DND-41 (cell line): ENCODE measurements around the gene NLRP6.

Experiments
- ATAC-seq: fragments of 200-7000 bp; cut with Tn5 transposase; 3 replicates; pipeline ENCODE4 v1.9.1; 2021; ENCODE audit warnings: low read depth; ENCODE audit not compliant: insufficient read depth
- DNase-seq: peaks from one replicate; pipeline ENCODE4 v3.0.0-alpha.2; 2020
- H2AFZ ChIP-seq: 2 replicates; pipeline ENCODE4 v1.6.0; 2012; ENCODE audit warnings: low read depth, low read length
- H3K27ac ChIP-seq: 2 replicates; pipeline ENCODE4 v1.5.1; 2012; ENCODE audit warnings: low read length, inconsistent platforms
- H3K27me3 ChIP-seq: fragments of 200-600 bp; sonication (generic); 2 replicates; pipeline ENCODE4 v1.6.0; 2012; ENCODE audit warnings: low read length, mild to moderate bottlenecking, inconsistent platforms; ENCODE audit not compliant: insufficient read depth, poor library complexity
- H3K36me3 ChIP-seq: 2 replicates; pipeline ENCODE4 v1.5.1; 2012; ENCODE audit warnings: low read length, inconsistent platforms; ENCODE audit not compliant: insufficient read depth
- H3K4me1 ChIP-seq: 2 replicates; pipeline ENCODE4 v1.5.1; 2012; ENCODE audit warnings: mild to moderate bottlenecking, low read length; ENCODE audit not compliant: insufficient read depth
- H3K4me2 ChIP-seq: 2 replicates; pipeline ENCODE4 v1.6.0; 2012; ENCODE audit warnings: mild to moderate bottlenecking, moderate library complexity, low read length, inconsistent platforms; ENCODE audit not compliant: insufficient read depth
- H3K4me3 ChIP-seq, 2 experiments: fragments of 200-600 bp in 1 of 2; shearing (Covaris generic) in 1 of 2; 2 replicates each; pipeline ENCODE4 v1.5.1; 2012 to 2016; ENCODE audit warnings: inconsistent platforms in 2 of 2, low read length in 2 of 2, mild to moderate bottlenecking in 2 of 2, low read depth in 1 of 2, moderate library complexity in 1 of 2
- H3K79me2 ChIP-seq: 2 replicates; pipeline ENCODE4 v1.6.0; 2012; ENCODE audit warnings: low read length, inconsistent platforms; ENCODE audit not compliant: insufficient read depth
- H3K9ac ChIP-seq: 2 replicates; pipeline ENCODE4 v1.6.0; 2012; ENCODE audit warnings: low read depth, mild to moderate bottlenecking, inconsistent platforms, low read length, moderate library complexity
- H3K9me3 ChIP-seq: 2 replicates; pipeline ENCODE4 v1.5.1; 2012; ENCODE audit warnings: low read length, moderate library complexity, mild to moderate bottlenecking, inconsistent platforms; ENCODE audit not compliant: insufficient read depth, severe bottlenecking
- H4K20me1 ChIP-seq: 2 replicates; pipeline ENCODE4 v1.6.0; 2012; ENCODE audit warnings: low read length; ENCODE audit not compliant: insufficient read depth
- CTCF ChIP-seq: IDR thresholded peaks from 2 replicates; pipeline ENCODE4 v1.5.1; 2012; ENCODE audit warnings: borderline replicate concordance, low read length, moderate library complexity, mild to moderate bottlenecking; ENCODE audit not compliant: poor library complexity, severe bottlenecking; ENCODE audit errors: extremely low read depth
- EZH2 ChIP-seq: IDR thresholded peaks from 3 replicates; pipeline ENCODE4 v1.6.1; 2012; ENCODE audit warnings: borderline replicate concordance, low read depth, mild to moderate bottlenecking, moderate library complexity, low read length, inconsistent platforms; ENCODE audit not compliant: severe bottlenecking

The NLRP6 gene

GRCh38 chr11:272931-273198 lies 5.3 kb upstream of the NLRP6 start:
- Histone ChIP-seq H4K20me1 (no peaks in the 10 kb centered on the region), H3K4me1 (peaks cover 34% of the 10 kb centered on the region), H3K4me2 (no peak overlapping the region), H3K27ac (no peak overlapping the region), H2AFZ (no peak overlapping the region), H3K79me2 (no peaks in the 10 kb centered on the region), H3K9ac (no peak overlapping the region), H3K4me3 (no peak overlapping the region), H3K27me3 (no peaks in the 10 kb centered on the region), H3K9me3 (no peaks in the 10 kb centered on the region), H3K36me3 (no peaks in the 10 kb centered on the region)
- TF ChIP-seq CTCF = no peak
- TF ChIP-seq EZH2 = no peak
- DNase-seq = no peak
- no peak for ATAC-seq

DNA sequence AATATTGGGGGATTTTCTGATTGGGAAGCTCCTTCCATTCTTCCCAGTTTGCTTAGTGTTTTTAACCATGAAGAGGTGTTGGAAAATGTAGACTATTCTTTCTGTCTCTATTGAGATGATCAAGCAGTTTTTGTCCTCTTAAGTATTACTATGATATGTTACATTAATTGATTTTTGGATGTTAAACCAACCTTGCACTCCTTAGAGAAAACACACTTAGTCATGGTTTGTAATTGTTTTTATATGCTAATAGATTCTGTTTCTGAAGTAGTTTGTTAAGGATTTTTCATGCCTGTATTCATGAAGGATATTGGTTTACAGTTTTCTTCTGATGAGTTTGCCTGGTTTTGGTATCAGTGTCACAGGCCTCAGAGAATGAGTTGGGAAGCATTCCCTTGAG lies 2.0 kb upstream of the NLRP6 start:
- no peak overlapping the region for H3K4me3 ChIP-seq
- DNase-seq (no peak), ATAC-seq (no peak)
- H3K36me3 ChIP-seq = no peaks in the 10 kb centered on the region
- H3K79me2 ChIP-seq = no peaks in the 10 kb centered on the region
- TF ChIP-seq EZH2 = no peak
- H2AFZ ChIP-seq = no peak overlapping the region
- no peak overlapping the region for H3K27ac ChIP-seq
- H3K27me3 ChIP-seq = no peaks in the 10 kb centered on the region
- H3K4me1 ChIP-seq = peaks cover 10% of the 10 kb centered on the region
- no peaks in the 10 kb centered on the region for H3K9me3 ChIP-seq
- H3K9ac ChIP-seq = no peak overlapping the region
- H4K20me1 ChIP-seq = no peaks in the 10 kb centered on the region
- no peak overlapping the region for H3K4me2 ChIP-seq

DNA sequence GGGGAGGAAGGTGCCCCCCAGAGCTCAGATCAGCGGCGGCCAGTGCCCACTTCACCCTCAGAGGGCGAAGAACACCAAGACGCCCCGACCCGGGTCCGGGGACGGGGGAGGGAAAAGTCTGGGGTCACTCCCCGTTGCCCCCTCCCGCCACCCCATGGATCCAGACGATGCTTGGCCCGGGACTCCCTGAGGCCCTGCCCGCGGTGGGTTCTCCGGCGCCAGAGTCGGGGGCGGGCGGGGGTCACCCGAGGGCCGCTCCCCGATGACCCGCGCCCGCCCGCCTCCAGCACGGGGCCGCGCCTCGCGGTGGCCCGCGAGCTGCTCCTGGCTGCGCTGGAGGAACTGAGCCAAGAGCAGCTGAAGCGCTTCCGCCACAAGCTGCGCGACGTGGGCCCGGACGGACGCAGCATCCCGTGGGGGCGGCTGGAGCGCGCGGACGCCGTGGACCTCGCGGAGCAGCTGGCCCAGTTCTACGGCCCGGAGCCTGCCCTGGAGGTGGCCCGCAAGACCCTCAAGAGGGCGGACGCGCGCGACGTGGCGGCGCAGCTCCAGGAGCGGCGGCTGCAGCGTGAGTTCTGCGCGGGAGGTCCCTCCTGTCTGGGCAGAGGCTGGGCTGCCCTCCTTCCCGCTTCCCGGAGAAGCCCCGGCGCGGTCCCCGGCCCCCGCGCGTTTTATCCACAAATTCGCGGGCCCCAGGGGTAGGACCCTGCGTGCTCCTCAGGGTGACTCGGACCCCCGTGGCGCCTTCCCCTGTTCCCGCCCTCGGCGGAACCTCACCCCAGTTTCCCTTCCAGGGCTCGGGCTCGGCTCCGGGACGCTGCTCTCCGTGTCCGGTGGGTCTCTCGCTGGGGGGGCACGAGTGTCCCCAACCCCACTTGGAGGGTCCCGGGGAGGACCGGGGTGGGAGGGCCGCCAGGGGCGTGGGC lies 1.1 kb downstream of the NLRP6 start:
- no peak overlapping the region for H3K4me3 ChIP-seq
- H3K9ac ChIP-seq = no peak overlapping the region
- H3K36me3 ChIP-seq = no peaks in the 10 kb centered on the region
- TF ChIP-seq CTCF = no peak
- no peak for TF ChIP-seq EZH2
- H3K27ac ChIP-seq = no peak overlapping the region
- no peak overlapping the region for H3K4me2 ChIP-seq
- DNase-seq (no peak), ATAC-seq (no peak)
- H4K20me1 ChIP-seq = no peaks in the 10 kb centered on the region
- peaks cover 10% of the 10 kb centered on the region for H3K4me1 ChIP-seq
- H3K27me3 ChIP-seq = no peaks in the 10 kb centered on the region
- no peaks in the 10 kb centered on the region for H3K9me3 ChIP-seq
- no peaks in the 10 kb centered on the region for H3K79me2 ChIP-seq
- H2AFZ ChIP-seq = no peak overlapping the region

DNA sequence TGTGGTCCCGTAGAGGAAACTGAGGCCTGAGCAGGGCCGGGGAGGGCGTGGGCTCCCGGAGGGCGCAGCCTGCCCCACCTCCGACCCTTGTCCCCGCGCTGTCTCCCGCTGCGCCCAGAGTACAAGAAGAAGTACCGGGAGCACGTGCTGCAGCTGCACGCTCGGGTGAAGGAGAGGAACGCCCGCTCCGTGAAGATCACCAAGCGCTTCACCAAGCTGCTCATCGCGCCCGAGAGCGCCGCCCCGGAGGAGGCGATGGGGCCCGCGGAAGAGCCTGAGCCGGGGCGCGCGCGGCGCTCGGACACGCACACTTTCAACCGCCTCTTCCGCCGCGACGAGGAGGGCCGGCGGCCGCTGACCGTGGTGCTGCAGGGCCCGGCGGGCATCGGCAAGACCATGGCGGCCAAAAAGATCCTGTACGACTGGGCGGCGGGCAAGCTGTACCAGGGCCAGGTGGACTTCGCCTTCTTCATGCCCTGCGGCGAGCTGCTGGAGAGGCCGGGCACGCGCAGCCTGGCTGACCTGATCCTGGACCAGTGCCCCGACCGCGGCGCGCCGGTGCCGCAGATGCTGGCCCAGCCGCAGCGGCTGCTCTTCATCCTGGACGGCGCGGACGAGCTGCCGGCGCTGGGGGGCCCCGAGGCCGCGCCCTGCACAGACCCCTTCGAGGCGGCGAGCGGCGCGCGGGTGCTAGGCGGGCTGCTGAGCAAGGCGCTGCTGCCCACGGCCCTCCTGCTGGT lies 1.9 kb downstream of the NLRP6 start:
- no peaks in the 10 kb centered on the region for H4K20me1 ChIP-seq
- no peaks in the 10 kb centered on the region for H3K9me3 ChIP-seq
- H2AFZ ChIP-seq = no peak overlapping the region
- TF ChIP-seq EZH2 (no peak), CTCF (no peak)
- H3K36me3 ChIP-seq = no peaks in the 10 kb centered on the region
- H3K27me3 ChIP-seq = no peaks in the 10 kb centered on the region
- no peak for ATAC-seq
- H3K9ac ChIP-seq = no peak overlapping the region
- DNase-seq = no peak
- H3K4me2 ChIP-seq = no peak overlapping the region
- no peak overlapping the region for H3K27ac ChIP-seq
- peaks cover 10% of the 10 kb centered on the region for H3K4me1 ChIP-seq
- H3K4me3 ChIP-seq = no peak overlapping the region
- H3K79me2 ChIP-seq = no peaks in the 10 kb centered on the region
